ENCODE measurements around the gene FMO3.

The FMO3 gene

GRCh38 chr1:171160639-171161354, 70.1 kb downstream of the FMO3 start:
- DNase-seq = no peak

GRCh38 chr1:171161431-171161830, 70.7 kb downstream of the FMO3 start:
- DNase-seq = no peak

- DNase-seq = no peak
These were observed 75.7 kb downstream of the FMO3 start for GRCh38 chr1:171166361-171166760.
